Measurements from ENCODE around the gene PIK3R5.

DNA sequence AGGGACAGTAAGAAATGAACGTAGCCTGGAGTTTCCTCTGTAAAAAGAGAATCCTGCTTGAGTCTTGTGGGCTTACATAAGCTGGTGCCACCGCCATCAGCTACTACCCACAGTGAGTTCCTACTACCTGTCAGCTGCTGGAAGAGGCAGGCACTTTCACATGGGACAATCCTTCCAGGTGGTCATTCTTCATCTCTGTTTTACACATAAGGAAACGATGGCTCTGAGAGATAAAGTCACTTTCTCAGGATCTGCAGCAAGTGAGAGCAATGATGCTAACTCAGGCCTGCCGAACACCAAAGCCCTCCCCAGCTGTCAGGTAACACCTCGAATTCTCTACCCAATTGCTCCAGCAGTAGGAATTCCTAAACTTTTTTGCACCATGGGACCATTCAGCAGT lies 26.6 kb downstream of the PIK3R5 start:
- no peak for TF ChIP-seq CTCF (IDR thresholded peaks at IDR 0.05)
- no peak for TF ChIP-seq POLR2AphosphoS5 (IDR thresholded peaks at IDR 0.05)
- TF ChIP-seq POLR2A (IDR thresholded peaks at IDR 0.05): no peak

Measured in prostate gland (tissue), 2 donors.